Prostate gland (tissue), 2 donors: ENCODE measurements around the gene NOTO.

Experiments
- CTCF ChIP-seq, 4 experiments: fragments of 200-600 bp in 2 of 4; fragments of 450-650 bp in 2 of 4; sonication (generic) in 2 of 4; IDR thresholded peaks; 1 replicate in 3 of 4; 2 replicates in 1 of 4; pipeline ENCODE4 v1.5.1; 2016 to 2019; ENCODE audit warnings: antibody characterized with exemption in 4 of 4, mild to moderate bottlenecking in 2 of 4, moderate library complexity in 2 of 4
- POLR2A ChIP-seq: fragments of 450-650 bp; IDR thresholded peaks from one replicate; pipeline ENCODE4 v1.6.1; 2016; ENCODE audit warnings: antibody characterized with exemption, mild to moderate bottlenecking
- POLR2AphosphoS5 ChIP-seq: sonication (generic); formaldehyde crosslinking; IDR thresholded peaks from one replicate; pipeline ENCODE4 v1.6.1; 2017; ENCODE audit warnings: antibody characterized with exemption

- TF ChIP-seq POLR2AphosphoS5 (no peak), CTCF (IDR thresholded peaks at IDR 0.05) (no peak), POLR2A (no peak)
These were observed 39.5 kb upstream of the NOTO start for GRCh38 chr2:73162856-73163391.
